Right atrium auricular region (tissue), 2 donors: Measurements from ENCODE around the gene CDC45. TPM values are rescaled to one million over a fixed set of nuclear protein-coding genes. Genes with fewer than 3 reads are reported as not detected.

Experiments used
- DNase-seq: peaks from one replicate; pipeline ENCODE4 v3.0.0-alpha.2; 2019; ENCODE audit warnings: low spot score
- H3K27ac ChIP-seq, 2 donors: fragments of 200-600 bp; sonication (generic); 1 replicate in 1 of 2; 2 replicates in 1 of 2; pipeline ENCODE4 v1.5.1; 2016 to 2019
- H3K27me3 ChIP-seq, 2 donors: fragments of 200-600 bp; sonication (generic); one replicate each; pipeline versions ENCODE4 v1.5.1 to v1.6.0; 2017 to 2019
- H3K36me3 ChIP-seq: fragments of 200-600 bp; sonication (generic); one replicate; pipeline ENCODE4 v1.5.1; 2016
- H3K4me1 ChIP-seq, 2 donors: fragments of 200-600 bp; sonication (generic); one replicate each; pipeline versions ENCODE4 v1.5.1 to v1.6.0; 2017 to 2019
- H3K4me3 ChIP-seq, 2 donors: fragments of 200-600 bp; sonication (generic); 1 replicate in 1 of 2; 2 replicates in 1 of 2; pipeline ENCODE4 v1.5.1; 2017 to 2019; ENCODE audit warnings: mild to moderate bottlenecking in 1 of 2, moderate library complexity in 1 of 2
- H3K9me3 ChIP-seq, 2 donors: fragments of 200-600 bp; sonication (generic); one replicate each; pipeline ENCODE4 v1.5.1; 2019
- total RNA-seq, 2 donors: library from RNA; depleted of rRNA; stranded (reverse); fragments of >200 nt; gene quantifications; one replicate each; pipeline ENCODE4 v1.1.0, GENCODE V29; 2016
- TF ChIP-seq, protein P1 (sequence below), 2 donors: fragments of 200-600 bp; sonication (generic); IDR thresholded peaks; one replicate each; pipeline ENCODE4 v1.5.1; 2019; ENCODE audit warnings: antibody characterized with exemption in 2 of 2

CDC45 gene
- total RNA-seq, 2 donors from 2014 or later, result 3.3 TPM; not detected in 1

DNA sequence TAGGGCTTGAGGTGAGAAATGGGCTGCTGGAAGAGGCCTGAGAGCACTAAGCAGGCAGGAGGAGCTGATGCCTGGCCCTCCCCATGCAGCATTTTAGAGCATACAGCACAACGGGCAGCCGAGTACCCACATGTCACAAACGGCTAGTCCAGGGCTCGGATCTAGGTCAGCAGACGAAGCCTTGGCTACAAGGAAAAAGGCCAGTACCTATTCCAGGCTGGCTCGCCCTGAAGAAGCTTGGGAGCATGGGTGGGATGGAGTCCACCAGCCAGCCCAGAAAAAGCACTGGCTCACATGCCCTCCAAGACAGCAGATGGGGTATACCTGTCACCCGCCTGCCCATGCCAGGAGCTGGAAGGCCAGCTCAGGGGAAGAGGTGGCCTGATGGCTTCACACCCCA lies 10.3 kb upstream of the CDC45 start:
- no peak for DNase-seq
- no peaks in the 10 kb centered on the region for H3K4me1 ChIP-seq
- H3K27me3 ChIP-seq, result no peaks in the 10 kb centered on the region
- H3K36me3 ChIP-seq, result peaks cover 95% of the 10 kb centered on the region
- no peak overlapping the region for H3K4me3 ChIP-seq
- TF ChIP-seq, protein P1, sequence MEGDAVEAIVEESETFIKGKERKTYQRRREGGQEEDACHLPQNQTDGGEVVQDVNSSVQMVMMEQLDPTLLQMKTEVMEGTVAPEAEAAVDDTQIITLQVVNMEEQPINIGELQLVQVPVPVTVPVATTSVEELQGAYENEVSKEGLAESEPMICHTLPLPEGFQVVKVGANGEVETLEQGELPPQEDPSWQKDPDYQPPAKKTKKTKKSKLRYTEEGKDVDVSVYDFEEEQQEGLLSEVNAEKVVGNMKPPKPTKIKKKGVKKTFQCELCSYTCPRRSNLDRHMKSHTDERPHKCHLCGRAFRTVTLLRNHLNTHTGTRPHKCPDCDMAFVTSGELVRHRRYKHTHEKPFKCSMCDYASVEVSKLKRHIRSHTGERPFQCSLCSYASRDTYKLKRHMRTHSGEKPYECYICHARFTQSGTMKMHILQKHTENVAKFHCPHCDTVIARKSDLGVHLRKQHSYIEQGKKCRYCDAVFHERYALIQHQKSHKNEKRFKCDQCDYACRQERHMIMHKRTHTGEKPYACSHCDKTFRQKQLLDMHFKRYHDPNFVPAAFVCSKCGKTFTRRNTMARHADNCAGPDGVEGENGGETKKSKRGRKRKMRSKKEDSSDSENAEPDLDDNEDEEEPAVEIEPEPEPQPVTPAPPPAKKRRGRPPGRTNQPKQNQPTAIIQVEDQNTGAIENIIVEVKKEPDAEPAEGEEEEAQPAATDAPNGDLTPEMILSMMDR (IDR thresholded peaks at IDR 0.05), result no peak
- H3K9me3 ChIP-seq, result no peaks in the 10 kb centered on the region
- H3K27ac ChIP-seq, result no peak overlapping the region

DNA sequence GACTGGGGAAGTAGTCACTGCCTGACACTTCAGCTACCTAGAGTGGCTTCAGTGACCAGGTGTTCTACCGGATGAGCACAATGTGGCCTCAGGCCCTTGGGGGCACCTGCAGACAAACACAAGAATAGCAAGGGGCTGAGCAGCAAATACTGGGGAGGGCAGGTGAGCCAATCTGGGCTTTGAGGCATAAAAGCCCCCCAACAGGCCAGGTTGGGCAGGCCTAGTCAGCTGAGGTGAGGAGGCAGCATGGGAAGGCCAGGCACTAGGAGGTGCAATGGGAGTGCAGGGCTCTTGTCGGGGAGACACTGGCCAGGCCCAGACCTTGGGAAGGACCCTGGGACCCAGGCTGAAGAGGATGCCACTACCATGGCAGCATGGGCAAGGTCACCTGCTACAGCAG lies 9.7 kb upstream of the CDC45 start:
- H3K27ac ChIP-seq, result no peak overlapping the region
- no peak for DNase-seq
- no peaks in the 10 kb centered on the region for H3K9me3 ChIP-seq
- TF ChIP-seq, protein P1 (IDR thresholded peaks at IDR 0.05), result no peak
- peaks cover 95% of the 10 kb centered on the region for H3K36me3 ChIP-seq
- H3K4me3 ChIP-seq, result no peak overlapping the region
- H3K4me1 ChIP-seq, result no peaks in the 10 kb centered on the region
- H3K27me3 ChIP-seq, result no peaks in the 10 kb centered on the region

- H3K4me1 ChIP-seq, result no peaks in the 10 kb centered on the region
- no peaks in the 10 kb centered on the region for H3K27me3 ChIP-seq
- peaks cover 85% of the 10 kb centered on the region for H3K36me3 ChIP-seq
- no peaks in the 10 kb centered on the region for H3K9me3 ChIP-seq
- H3K27ac ChIP-seq, result no peak overlapping the region
- TF ChIP-seq, protein P1 (IDR thresholded peaks at IDR 0.05), result no peak
- no peak overlapping the region for H3K4me3 ChIP-seq
- no peak for DNase-seq
These were observed 8.1 kb upstream of the CDC45 start for GRCh38 chr22:19471572-19471971.

- TF ChIP-seq, protein P1 (IDR thresholded peaks at IDR 0.05), result no peak
- Histone ChIP-seq H3K27ac (no peak overlapping the region), H3K27me3 (no peaks in the 10 kb centered on the region), H3K4me1 (peaks cover 0 to 2% of the 10 kb centered on the region in 2 donors), H3K36me3 (peaks cover 79% of the 10 kb centered on the region), H3K4me3 (no peak overlapping the region), H3K9me3 (no peaks in the 10 kb centered on the region)
- no peak for DNase-seq
These were observed 7.5 kb upstream of the CDC45 start for GRCh38 chr22:19472233-19472632.

DNA sequence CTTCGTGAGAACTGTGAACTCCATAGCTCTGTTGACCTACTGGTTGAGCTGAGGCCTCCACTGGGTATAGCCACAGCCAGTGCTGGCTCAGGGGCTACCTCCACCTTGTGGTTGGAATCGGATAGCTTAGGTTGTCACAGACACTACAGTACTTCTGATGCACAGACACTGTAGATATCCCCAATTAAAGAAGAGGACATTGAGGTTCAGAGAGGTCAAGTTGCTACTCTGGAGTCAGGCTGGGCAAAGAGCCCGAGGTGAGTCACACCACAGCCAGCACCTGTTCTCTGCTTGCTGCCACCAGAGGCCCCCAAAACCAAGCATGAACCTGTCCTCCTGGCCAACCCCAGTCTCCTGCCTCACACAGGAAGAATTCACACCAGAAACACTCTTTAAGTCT lies 6.1 kb upstream of the CDC45 start:
- TF ChIP-seq, protein P1 (IDR thresholded peaks at IDR 0.05), result no peak
- Histone ChIP-seq H3K27ac (no peak overlapping the region), H3K4me3 (no peak overlapping the region), H3K27me3 (no peaks in the 10 kb centered on the region), H3K36me3 (peaks cover 67% of the 10 kb centered on the region), H3K4me1 (peaks cover 0 to 15% of the 10 kb centered on the region in 2 donors), H3K9me3 (no peaks in the 10 kb centered on the region)
- DNase-seq, result no peak

DNA sequence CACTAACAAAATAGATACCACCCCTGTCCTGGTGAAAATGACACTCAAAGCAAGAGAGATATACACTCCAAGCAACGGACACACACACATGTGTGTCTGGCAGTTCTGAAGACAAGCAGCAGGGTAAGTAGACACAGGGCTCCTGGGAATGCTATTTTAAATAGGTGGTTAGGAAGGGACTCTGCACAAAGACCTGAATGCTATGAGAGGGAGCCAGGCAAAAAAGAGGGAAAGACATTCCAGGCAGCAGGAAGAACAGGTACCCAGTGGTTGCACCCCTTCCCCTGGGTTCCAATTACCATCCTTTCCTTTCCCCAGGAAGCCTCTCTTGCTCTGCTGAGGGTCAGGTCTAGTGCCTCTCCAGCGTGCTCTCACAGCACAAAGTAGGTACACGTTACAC lies 3.7 kb upstream of the CDC45 start:
- Histone ChIP-seq H3K4me3 (no peak overlapping the region), H3K4me1 (peaks cover 0 to 22% of the 10 kb centered on the region in 2 donors), H3K27me3 (no peaks in the 10 kb centered on the region), H3K36me3 (peaks cover 43% of the 10 kb centered on the region), H3K9me3 (no peaks in the 10 kb centered on the region), H3K27ac (no peak overlapping the region)
- TF ChIP-seq, protein P1 (IDR thresholded peaks at IDR 0.05), result no peak
- DNase-seq, result no peak
